ENCODE measurements around the gene AOAH. TPM values are rescaled to one million over a fixed set of nuclear protein-coding genes. Genes with fewer than 3 reads are reported as not detected.
A peak's percentile ranks its signal among the peaks of the same experiment; 100 is the strongest.

AOAH gene
- total and polyA plus RNA-seq, 9 of the 15 experiments (the other 6 are each of a cell fraction or from before 2014, with no cell fraction given), result not detected

- no peak for TF ChIP-seq MTA1 (IDR thresholded peaks at IDR 0.05; ENCODE audit: borderline replicate concordance)
- TF ChIP-seq ZNF444 (CRISPR knock-in tag; IDR thresholded peaks at IDR 0.05), result no peak
- no peak for TF ChIP-seq RBM15 (IDR thresholded peaks at IDR 0.05; ENCODE audit: insufficient read depth, low read length)
- TF ChIP-seq HINFP (tag; conservative IDR thresholded peaks at IDR 0.05; ENCODE audit: low read depth), result no peak
- peak; percentile 82 for TF ChIP-seq MAFG (tag; conservative IDR thresholded peaks at IDR 0.05)
- TF ChIP-seq SIN3B (IDR thresholded peaks at IDR 0.05; ENCODE audit: low read depth), result no peak
- no peak for TF ChIP-seq SREBF1 (IDR thresholded peaks at IDR 0.05; ENCODE audit: borderline replicate concordance, low read depth, low read length)
- TF ChIP-seq ZNF717 (CRISPR knock-in tag; IDR thresholded peaks at IDR 0.05), result no peak
Observed at GRCh38 chr7:36597090-36597773, 127.1 kb downstream of the AOAH start (continued).

GRCh38 chr7:36594445-36594844, 129.8 kb downstream of the AOAH start:
- H3K4me2 ChIP-seq (ENCODE audit: insufficient read depth, low read length), result no peak overlapping the region
- H3K27ac ChIP-seq (ENCODE audit: extremely low read depth, low read depth, low read length), result no peak overlapping the region
- POLR2A ChIA-PET, result no interaction called here
- H2AFZ ChIP-seq (ENCODE audit: low read depth, low read length), result no peak overlapping the region
- in situ Hi-C loops (cut with MboI), result no loop called here
- H3K4me1 ChIP-seq (replicated peaks in 1 of 2; ENCODE audit: control insufficient read depth in 2 of 2, insufficient read depth in 2 of 2, low read length in 2 of 2), result no peaks in the 10 kb centered on the region; a peak in 1 of 5 replicates
- no peaks in the 10 kb centered on the region for H3K9me3 ChIP-seq (replicated peaks; ENCODE audit: control insufficient read depth, insufficient read depth, low read depth, low read length)
- intact Hi-C loops (cut with micrococcal nuclease), result no loop called here
- H4K20me1 ChIP-seq (replicated peaks; ENCODE audit: control insufficient read depth, insufficient read depth, low read length), result 0 out of 2 replicates have a peak, but pooled peaks cover 2% of the 10 kb centered on the region
- H3K36me3 ChIP-seq (ENCODE audit: control insufficient read depth, insufficient read depth, low read length), result no peaks in the 10 kb centered on the region
- no peaks in the 10 kb centered on the region for H3K79me2 ChIP-seq (ENCODE audit: control insufficient read depth, insufficient read depth, low read length)
- TF ChIP-seq HEY1 (CRISPR knock-in tag; IDR thresholded peaks at IDR 0.05; ENCODE audit: borderline replicate concordance) (no peak), ETV5 (CRISPR knock-in tag; IDR thresholded peaks at IDR 0.05; ENCODE audit: low read depth) (no peak), CREB5 (CRISPR knock-in tag; IDR thresholded peaks at IDR 0.05) (no peak), ERF (CRISPR knock-in tag; IDR thresholded peaks at IDR 0.05) (no peak), BDP1 (IDR thresholded peaks at IDR 0.05; ENCODE audit: insufficient read depth, insufficient read length) (no peak)
- 0% methylated on average over 2 of the region's 2 CpGs for whole genome bisulfite sequencing (ENCODE audit: insufficient coverage, low coverage, missing lambda C conversion rate)
- no peaks in the 10 kb centered on the region for H3K9me1 ChIP-seq (ENCODE audit: control insufficient read depth, insufficient read depth, low read length)
- H3K4me3 ChIP-seq, result no peak overlapping the region
- H3K27me3 ChIP-seq (ENCODE audit: control insufficient read depth in 2 of 2, insufficient read depth in 2 of 2, low read length in 2 of 2), result no peaks in the 10 kb centered on the region; a peak in 1 of 5 replicates
- H3K9ac ChIP-seq (ENCODE audit: insufficient read depth in 1 of 2, low read depth in 2 of 2, low read length in 2 of 2), result no peak overlapping the region
- BruUV-seq (replicated peaks), result no TSS peak
- DNase-seq (ENCODE audit: extremely low read depth in 1 of 4, low spot score in 3 of 4) (no peak), ATAC-seq (no peak), FAIRE-seq (no peak)
- CTCF ChIA-PET (ENCODE audit: low intra/inter-chr PET ratio), result no interaction called here
